Psoas muscle (tissue), 8 donors: ENCODE results near the gene NSMF. TPM values are rescaled to one million over a fixed set of nuclear protein-coding genes. Genes with fewer than 3 reads are reported as not detected.
A peak's percentile ranks its signal among the peaks of the same experiment; 100 is the strongest.

ENCODE experiments used
- ATAC-seq, 4 donors: fragments of 200-7000 bp; cut with Tn5 transposase; one replicate each; pipeline ENCODE4 v1.9.1; 2020; ENCODE audit warnings: moderate library complexity in 3 of 4, mild to moderate bottlenecking in 2 of 4
- DNase-seq, 2 donors: peaks; one replicate each; pipeline ENCODE4 v3.0.0-alpha.2; 2020
- H3K27ac ChIP-seq: fragments of 200-600 bp; one replicate; pipeline ENCODE4 v1.8.0; 2022
- H3K27me3 ChIP-seq, 3 donors: fragments of 200-600 bp in 1 of 3; one replicate each; pipeline versions ENCODE4 v1.6.1 to v1.8.0; 2013 to 2022; ENCODE audit warnings: low read length in 2 of 3, mild to moderate bottlenecking in 2 of 3, moderate library complexity in 1 of 3; ENCODE audit not compliant: insufficient read depth in 3 of 3
- H3K36me3 ChIP-seq, 2 donors: fragments of 200-600 bp in 1 of 2; one replicate each; pipeline versions ENCODE4 v1.6.1 to v1.8.0; 2013 to 2022; ENCODE audit warnings: low read depth in 1 of 2, mild to moderate bottlenecking in 1 of 2, moderate library complexity in 1 of 2; ENCODE audit not compliant: insufficient read depth in 1 of 2
- H3K4me1 ChIP-seq: fragments of 200-600 bp; one replicate; pipeline ENCODE4 v1.8.0; 2022
- H3K4me3 ChIP-seq: fragments of 200-600 bp; one replicate; pipeline ENCODE4 v1.8.0; 2022; ENCODE audit warnings: mild to moderate bottlenecking
- H3K9me3 ChIP-seq: fragments of 200-600 bp; one replicate; pipeline ENCODE4 v1.8.0; 2022
- CTCF ChIP-seq: fragments of 200-600 bp; IDR thresholded peaks from one replicate; pipeline ENCODE4 v1.8.0; 2022; ENCODE audit warnings: antibody characterized with exemption
- WGBS, 3 donors: extraction: QIAGEN DNeasy Blood & Tissue Kit; methylation state at CpG; one replicate each; pipeline versions ENCODE4 v1.1.6 to v1.1.7; 2013; 5-methylcytosine and 5-hydroxymethylcytosine counted together
- intact Hi-C, 2 donors: fragments of 100-400 bp; cut with DNase I; formaldehyde crosslinking; loops; one replicate each; pipeline versions ENCODE4 v1.11.0 to v1.14.2; 2022
- polyA plus RNA-seq, 3 donors: library from polyadenylated mRNA; stranded (reverse); fragments of 200-250 nt; gene quantifications; one replicate each; pipeline ENCODE4 v1.2.3, GENCODE V29; 2013
- total RNA-seq, 4 donors: library from RNA; stranded (reverse); fragmentation: NEBNext Ultra II Directional in 2 of 4; extraction: Animal tissue kit (Norgen Biotek cat#: 25700) in 2 of 4; gene quantifications; one replicate each; pipeline versions ENCODE4 v1.2.1 to v1.2.4, GENCODE V29; 2021 to 2023
- donor health status: healthy with polysubstance abuse.
- donor health status: DM: no; HTN: no; CAD: no; lungs with moderate emphysema.
- donor health status: Bipolar disorder and iron deficiency.
- donor health status: healthy.
- donor health status: DM: yes; HTN: yes; CAD: no.
- donor health status: DM: no; HTN: no; CAD: no.
- donor health status: DM: no; HTN: no; CAD: no.
- donor health status: DM: yes; HTN: yes; CAD: no.

NSMF gene
- total and polyA plus RNA-seq, 7 donors = 4.8 to 11.2 (median 6.4) TPM

DNA sequence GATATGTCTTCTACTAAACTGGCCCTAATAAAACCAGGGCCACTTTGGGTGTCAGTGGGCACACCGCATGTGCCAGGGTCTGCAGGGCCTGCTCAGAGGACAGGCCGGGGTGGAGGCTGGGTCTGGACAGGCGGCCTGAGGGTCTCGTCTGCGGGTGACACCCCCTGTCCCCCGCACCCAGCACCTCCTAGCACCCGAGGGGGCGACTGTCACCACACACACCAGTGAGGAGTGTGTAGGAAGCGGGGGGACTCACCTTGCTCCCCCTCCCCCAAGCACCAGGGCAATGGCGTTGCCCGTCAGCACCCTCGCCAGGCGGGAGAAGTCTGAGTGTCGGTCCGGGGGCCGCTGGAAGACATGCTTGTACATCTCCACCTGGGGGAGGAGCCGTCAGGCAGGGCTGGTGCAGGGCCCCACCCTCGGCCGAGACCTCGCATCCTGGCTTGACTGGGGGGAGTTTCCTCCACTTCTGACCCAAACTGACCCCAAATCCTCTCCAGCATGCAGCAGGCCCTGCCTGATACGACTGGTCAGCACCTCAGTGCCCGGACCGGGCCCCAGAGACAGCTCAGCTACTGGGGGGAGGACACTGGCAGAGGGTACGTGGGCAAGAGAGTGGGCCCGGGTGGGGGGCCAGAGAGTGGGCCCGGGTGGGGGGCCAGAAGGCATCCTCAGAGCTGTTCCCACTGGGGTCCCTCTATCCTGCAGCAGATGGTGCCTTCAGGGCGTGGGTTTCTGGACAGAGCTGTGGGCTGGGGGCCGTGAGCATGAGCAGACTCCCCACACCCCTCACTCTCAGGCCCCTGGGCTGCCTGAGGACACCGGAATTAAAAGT, 18.9 kb upstream of the NSMF start:
- ATAC-seq = no peak
- 88 to 89% (median 89%) methylated on average over 28 to 29 of the region's 29 CpGs for WGBS, 3 donors
- peak in 1 of 2 donors; percentile 44 for DNase-seq
- Histone ChIP-seq H3K9me3 (peaks cover 11% of the 10 kb centered on the region), H3K27ac (no peak overlapping the region), H3K27me3 (no peaks in the 10 kb centered on the region), H3K36me3 (peaks cover 0 to 36% of the 10 kb centered on the region in 2 donors), H3K4me1 (no peaks in the 10 kb centered on the region), H3K4me3 (no peak overlapping the region)
- intact Hi-C loops = no loop called here
- TF ChIP-seq CTCF = no peak

GRCh38 chr9:137476856-137477255, 17.7 kb upstream of the NSMF start:
- no peak overlapping the region for H3K4me3 ChIP-seq
- intact Hi-C loops = no loop called here
- H3K27ac ChIP-seq = no peak overlapping the region
- H3K27me3 ChIP-seq = no peaks in the 10 kb centered on the region
- WGBS, 3 donors = 90 to 93% (median 92%) methylated on average over 10 to 11 of the region's 11 CpGs
- H3K36me3 ChIP-seq = peaks cover 0 to 32% of the 10 kb centered on the region in 2 donors
- no peak for ATAC-seq
- peaks cover 11% of the 10 kb centered on the region for H3K9me3 ChIP-seq
- H3K4me1 ChIP-seq = no peaks in the 10 kb centered on the region
- TF ChIP-seq CTCF = no peak
- peak in 1 of 2 donors; percentile 30 for DNase-seq

DNA sequence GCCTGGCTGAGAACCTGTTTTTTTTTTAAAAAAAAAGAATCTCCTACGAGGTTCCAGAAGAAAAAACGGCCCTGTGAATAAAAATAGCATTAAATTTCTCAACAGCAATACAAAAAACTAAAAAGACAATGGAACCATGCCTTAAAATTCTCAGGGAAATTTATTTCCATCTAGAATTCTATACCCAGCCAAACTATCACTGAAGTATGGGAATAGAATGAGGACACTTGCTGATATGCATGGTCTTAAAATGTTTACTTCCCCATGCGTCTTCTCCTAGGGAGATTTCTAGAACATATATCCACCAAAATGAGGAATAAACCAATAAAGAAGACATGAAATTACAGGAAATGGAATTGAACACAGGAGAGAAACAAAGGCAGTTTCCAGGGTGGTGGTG, 16.5 kb upstream of the NSMF start:
- Histone ChIP-seq H3K36me3 (peaks cover 0 to 25% of the 10 kb centered on the region in 2 donors), H3K4me3 (no peak overlapping the region), H3K4me1 (no peaks in the 10 kb centered on the region), H3K9me3 (peaks cover 11% of the 10 kb centered on the region), H3K27me3 (no peaks in the 10 kb centered on the region), H3K27ac (no peak overlapping the region)
- intact Hi-C loops = no loop called here
- ATAC-seq (no peak), DNase-seq (no peak)
- 82 to 85% (median 84%) methylated on average over 3 of the region's 3 CpGs for WGBS, 3 donors
- TF ChIP-seq CTCF = no peak

DNA sequence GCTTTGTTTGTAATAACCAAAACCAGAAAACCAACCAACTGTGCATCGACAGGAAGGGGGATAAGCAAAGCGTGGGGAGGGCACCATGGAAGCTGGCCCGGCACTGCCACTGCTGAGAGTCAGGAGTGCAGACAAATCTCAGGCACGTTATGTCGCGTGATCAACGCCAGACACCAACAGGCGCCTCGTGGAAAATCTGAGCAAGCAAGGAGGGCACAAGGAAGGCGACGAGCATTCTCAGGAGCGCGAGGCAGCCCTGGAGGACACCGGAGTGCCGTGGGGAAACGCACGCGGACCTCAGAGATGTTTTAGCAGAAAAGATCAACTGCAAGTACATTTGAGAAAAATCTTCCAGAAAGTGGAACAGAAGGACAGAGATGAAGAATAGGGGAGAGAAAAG, 15.1 kb upstream of the NSMF start:
- Histone ChIP-seq H3K27me3 (no peaks in the 10 kb centered on the region), H3K36me3 (peaks cover 0 to 11% of the 10 kb centered on the region in 2 donors), H3K27ac (no peak overlapping the region), H3K4me1 (no peaks in the 10 kb centered on the region), H3K9me3 (peaks cover 11% of the 10 kb centered on the region), H3K4me3 (no peak overlapping the region)
- DNase-seq (peak in 1 of 2 donors; percentile 28), ATAC-seq (no peak)
- intact Hi-C loops = no loop called here
- WGBS, 3 donors = 94 to 96% (median 94%) methylated on average over 18 of the region's 18 CpGs
- no peak for TF ChIP-seq CTCF
